Kidney (tissue), 14 donors: ENCODE data around the gene AKAP14. TPM values are rescaled to one million over a fixed set of nuclear protein-coding genes. Genes with fewer than 3 reads are reported as not detected.
A peak's percentile ranks its signal among the peaks of the same experiment; 100 is the strongest.

Experiments
- DNase-seq, 5 donors: peaks; one replicate each; pipeline ENCODE4 v3.0.0-alpha.2; 2013 to 2020
- FAIRE-seq: peaks from 2 replicates; lab custom pipeline; 2012; peaks lifted over from hg19 to GRCh38; lab: Jason Lieb, UNC
- H3K27ac ChIP-seq, 2 donors: one replicate each; pipeline ENCODE4 v1.7.0; 2013; ENCODE audit warnings: low read depth in 2 of 2, low read length in 2 of 2, inconsistent platforms in 1 of 2
- H3K27me3 ChIP-seq: one replicate; pipeline ENCODE4 v1.7.1; 2013; ENCODE audit warnings: low read length, inconsistent platforms; ENCODE audit not compliant: control insufficient read depth, insufficient read depth
- H3K36me3 ChIP-seq, 3 donors: one replicate each; pipeline versions ENCODE4 v1.7.0 to v1.7.1; 2013; ENCODE audit warnings: low read length in 3 of 3, control low read depth in 1 of 3, inconsistent platforms in 1 of 3; ENCODE audit not compliant: insufficient read depth in 3 of 3, control insufficient read depth in 2 of 3
- H3K4me1 ChIP-seq, 3 donors: one replicate each; pipeline versions ENCODE4 v1.7.0 to v1.7.1; 2013; ENCODE audit warnings: low read length in 3 of 3, inconsistent platforms in 1 of 3, low read depth in 1 of 3; ENCODE audit not compliant: control insufficient read depth in 2 of 3, insufficient read depth in 2 of 3
- H3K4me3 ChIP-seq, 3 donors: one replicate each; pipeline versions ENCODE4 v1.7.0 to v1.8.1; 2013; ENCODE audit warnings: low read length in 3 of 3, control low read depth in 1 of 3, inconsistent platforms in 1 of 3
- H3K9ac ChIP-seq, 3 donors: one replicate each; pipeline versions ENCODE4 v1.7.0 to v1.7.1; 2013; ENCODE audit warnings: low read length in 3 of 3, control low read depth in 1 of 3, inconsistent platforms in 1 of 3
- H3K9me3 ChIP-seq, 3 donors: one replicate each; pipeline versions ENCODE4 v1.7.0 to v1.7.1; 2013; ENCODE audit warnings: low read length in 3 of 3, control low read depth in 1 of 3, inconsistent platforms in 1 of 3; ENCODE audit not compliant: control insufficient read depth in 2 of 3, insufficient read depth in 1 of 3
- intact Hi-C: fragments of 100-400 bp; cut with DNase I; formaldehyde crosslinking; loops from one replicate; pipeline ENCODE4 v1.11.1; 2022
- polyA plus RNA-seq: library from polyadenylated mRNA; stranded (reverse); fragments of 350-450 nt; fragmentation: Illumina TruSeq; extraction: RNeasy Lipid Tissue Mini Kit (QIAGEN cat#74804); gene quantifications from one replicate; pipeline ENCODE4 v1.2.3, GENCODE V29; 2014; ENCODE audit warnings: low read depth, low replicate concordance; ENCODE audit not compliant: insufficient read depth
- total RNA-seq: library from RNA; stranded (reverse); fragmentation: NEBNext Ultra II Directional; extraction: Animal tissue kit (Norgen Biotek cat#: 25700); gene quantifications from one replicate; pipeline ENCODE4 v1.2.1, GENCODE V29; 2021
- TF ChIP-seq, protein P1 (sequence below): IDR thresholded peaks from 3 replicates; pipeline ENCODE4 v1.5.1; 2012; ENCODE audit warnings: mild to moderate bottlenecking, moderate library complexity, borderline replicate concordance; ENCODE audit not compliant: insufficient read depth; ENCODE audit errors: extremely low read depth
- donor health status: control.
- donor health status: control.
- donor health status: control.
- donor health status: control.
- donor health status: control.
- donor health status: DM: yes; HTN: yes; CAD: no.
- donor health status: Normal renal cell carcinoma (clear cell type).

Gene AKAP14
- total and polyA plus RNA-seq, 2 donors from 2014 or later: not detected

DNA sequence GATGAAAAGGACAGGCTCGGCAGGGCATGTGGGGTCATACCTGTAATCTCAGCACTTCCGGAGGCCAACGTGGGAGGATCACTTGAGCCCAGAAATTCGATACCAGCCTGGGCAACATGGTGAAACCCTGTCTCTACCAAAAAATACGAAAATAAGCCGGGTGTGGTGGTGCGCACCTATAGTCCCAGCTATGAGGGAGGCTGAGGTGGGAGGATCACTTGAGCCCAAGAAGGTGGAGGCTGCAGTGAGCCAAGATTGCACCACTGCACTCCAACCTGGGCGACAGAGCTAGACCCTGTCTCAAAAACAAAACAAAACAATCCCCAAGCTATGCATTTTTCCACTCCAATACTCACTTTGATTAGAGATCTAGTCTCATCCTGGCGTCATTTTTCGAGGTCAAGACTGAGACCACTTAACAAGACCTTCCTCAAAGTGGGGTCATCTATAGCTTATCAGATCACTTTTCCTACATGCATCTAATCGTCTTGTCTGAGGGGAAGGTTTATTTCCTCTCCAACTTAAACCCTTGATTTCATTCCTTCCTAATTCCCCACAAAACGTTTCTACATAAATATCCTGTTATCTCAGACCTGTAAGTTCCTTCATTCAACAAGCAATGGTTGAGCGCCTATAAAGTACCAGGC, 46.6 kb downstream of the AKAP14 start:
- TF ChIP-seq, protein P1, sequence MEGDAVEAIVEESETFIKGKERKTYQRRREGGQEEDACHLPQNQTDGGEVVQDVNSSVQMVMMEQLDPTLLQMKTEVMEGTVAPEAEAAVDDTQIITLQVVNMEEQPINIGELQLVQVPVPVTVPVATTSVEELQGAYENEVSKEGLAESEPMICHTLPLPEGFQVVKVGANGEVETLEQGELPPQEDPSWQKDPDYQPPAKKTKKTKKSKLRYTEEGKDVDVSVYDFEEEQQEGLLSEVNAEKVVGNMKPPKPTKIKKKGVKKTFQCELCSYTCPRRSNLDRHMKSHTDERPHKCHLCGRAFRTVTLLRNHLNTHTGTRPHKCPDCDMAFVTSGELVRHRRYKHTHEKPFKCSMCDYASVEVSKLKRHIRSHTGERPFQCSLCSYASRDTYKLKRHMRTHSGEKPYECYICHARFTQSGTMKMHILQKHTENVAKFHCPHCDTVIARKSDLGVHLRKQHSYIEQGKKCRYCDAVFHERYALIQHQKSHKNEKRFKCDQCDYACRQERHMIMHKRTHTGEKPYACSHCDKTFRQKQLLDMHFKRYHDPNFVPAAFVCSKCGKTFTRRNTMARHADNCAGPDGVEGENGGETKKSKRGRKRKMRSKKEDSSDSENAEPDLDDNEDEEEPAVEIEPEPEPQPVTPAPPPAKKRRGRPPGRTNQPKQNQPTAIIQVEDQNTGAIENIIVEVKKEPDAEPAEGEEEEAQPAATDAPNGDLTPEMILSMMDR: no peak
- no peak for FAIRE-seq

DNA sequence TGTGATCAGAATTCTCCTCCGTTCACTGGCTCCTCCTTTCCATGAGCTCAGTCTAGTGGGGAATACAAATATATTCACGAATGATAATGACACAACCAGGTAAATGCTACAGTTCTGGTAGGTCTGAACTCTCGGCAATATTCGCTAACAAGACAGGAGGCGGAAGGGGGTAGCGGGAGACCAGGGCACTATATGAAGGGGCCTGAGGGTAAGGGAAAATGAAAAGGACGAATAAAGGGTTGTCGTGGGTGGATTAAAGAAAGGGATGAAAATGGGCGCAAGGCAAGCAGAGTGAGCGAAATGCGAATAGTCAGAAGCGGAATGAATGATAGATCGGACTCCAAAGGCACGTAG, 47.1 kb downstream of the AKAP14 start:
- TF ChIP-seq, protein P1: no peak
- DNase-seq (peak in 2 of 5 donors; percentile 15 to 23), FAIRE-seq (no peak)
- Histone ChIP-seq H3K9me3 (no peaks in the 10 kb centered on the region), H3K9ac (peak overlapping the region; percentile 71 to 82 (median 80)), H3K4me3 (peak overlapping the region; percentile 80 to 92 (median 80)), H3K36me3 (no peaks in the 10 kb centered on the region), H3K27ac (peak overlapping the region; percentile 74 to 77), H3K4me1 (peaks cover 0 to 2% (median 0%) of the 10 kb centered on the region in 3 donors), H3K27me3 (no peaks in the 10 kb centered on the region)
- intact Hi-C loops: no loop called here

More for the DNA sequence above, 46.6 kb downstream of the AKAP14 start:
- H3K9ac ChIP-seq: peak overlapping the region; percentile 71 to 82 (median 80)
- H3K36me3 ChIP-seq: no peaks in the 10 kb centered on the region
- no peaks in the 10 kb centered on the region for H3K9me3 ChIP-seq
- intact Hi-C loops: no loop called here
- peak overlapping the region; percentile 80 to 92 (median 80) for H3K4me3 ChIP-seq
- no peak overlapping the region for H3K27ac ChIP-seq
- DNase-seq: no peak
- no peaks in the 10 kb centered on the region for H3K27me3 ChIP-seq
- peaks cover 0 to 2% (median 0%) of the 10 kb centered on the region in 3 donors for H3K4me1 ChIP-seq

DNA sequence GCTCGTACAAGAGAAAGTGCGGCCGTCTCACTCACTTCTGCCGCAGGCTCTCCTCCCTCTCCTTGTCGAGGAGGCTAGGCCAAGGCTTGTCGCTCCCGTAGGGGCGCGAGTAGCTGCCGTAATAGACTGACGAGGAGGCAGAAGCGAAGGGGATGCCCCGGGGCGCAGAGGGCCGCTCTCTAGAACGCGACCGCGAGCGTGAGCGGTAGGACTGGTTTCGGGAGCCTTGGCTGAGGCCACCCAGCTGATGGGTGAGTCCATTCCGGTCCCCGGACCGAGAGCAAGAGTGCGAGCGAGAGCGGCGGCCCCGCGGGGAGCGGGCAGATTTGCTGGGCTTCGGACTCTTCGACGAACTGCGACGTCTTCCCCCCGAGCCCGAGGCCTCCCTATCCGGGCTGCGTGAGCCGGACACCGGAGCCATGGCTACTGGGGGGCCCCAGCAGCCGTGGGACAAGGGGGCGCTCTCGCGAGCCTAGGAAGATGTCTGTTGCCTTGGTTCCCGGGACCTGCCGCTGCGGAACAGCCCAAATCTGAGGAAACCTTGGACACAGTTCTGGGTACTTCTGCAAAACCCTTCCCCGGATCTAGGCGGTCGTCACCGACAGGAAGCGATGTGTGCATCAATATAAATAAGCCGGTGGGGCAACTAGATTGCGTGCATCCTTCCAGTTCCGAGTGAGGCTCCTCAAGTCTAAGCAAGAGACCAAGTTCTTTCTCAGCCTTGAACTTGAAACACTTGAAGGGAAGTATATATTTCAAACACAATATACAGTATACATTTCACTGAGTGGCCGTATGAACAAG, 47.7 kb downstream of the AKAP14 start, which contains the start of gene NKAP:
NKAP (minus strand) TSS at position 567 of the 804 bp plus-strand sequence; CDS start at position 421, 146 bp downstream.
- peak; percentile 89 to 95 (median 90) for DNase-seq
- Histone ChIP-seq H3K9me3 (no peaks in the 10 kb centered on the region), H3K27ac (peak within 1 kb of the TSS; percentile 74 to 77), H3K9ac (peak within 1 kb of the TSS; percentile 71 to 82 (median 80)), H3K4me1 (peaks cover 0 to 2% (median 0%) of the 10 kb centered on the region in 3 donors), H3K27me3 (no peaks in the 10 kb centered on the region), H3K4me3 (peak within 1 kb of the TSS; percentile 80 to 92 (median 80)), H3K36me3 (no peaks in the 10 kb centered on the region)
- TF ChIP-seq, protein P1: no peak
- intact Hi-C loops: no loop called here
- peak; percentile 62 for FAIRE-seq
